SK-N-SH (cell line): ENCODE data around the gene PIEZO2.

Source experiments
- CHD2 ChIP-seq: fragments of 150-350 bp; IDR thresholded peaks from 2 replicates; pipeline ENCODE4 v1.6.1; 2018; ENCODE audit warnings: low read length; ENCODE audit not compliant: partially characterized antibody
- CTCF ChIP-seq: fragments of 200-600 bp; sonication (generic); IDR thresholded peaks from 2 replicates; pipeline ENCODE4 v1.6.1; 2017; ENCODE audit warnings: antibody characterized with exemption, mild to moderate bottlenecking, moderate library complexity
- EZH2phosphoT487 ChIP-seq: fragments of 200-600 bp; sonication (generic); IDR thresholded peaks from 2 replicates; pipeline ENCODE4 v1.6.1; 2017; ENCODE audit warnings: low read depth, mixed run types, mild to moderate bottlenecking, antibody characterized with exemption, moderate library complexity, borderline replicate concordance
- NFIC ChIP-seq: IDR thresholded peaks from 2 replicates; pipeline ENCODE4 v1.4.0; 2012; ENCODE audit warnings: borderline replicate concordance
- POLR2AphosphoS5 ChIP-seq: IDR thresholded peaks from 2 replicates; pipeline ENCODE4 v1.6.1; 2012; ENCODE audit warnings: low read depth, low read length
- REST ChIP-seq: IDR thresholded peaks from 2 replicates; pipeline ENCODE4 v1.6.1; 2012; ENCODE audit warnings: mild to moderate bottlenecking, low read depth, low read length, moderate library complexity
- TCF12 ChIP-seq: IDR thresholded peaks from 2 replicates; pipeline ENCODE4 v1.4.0; 2012
- TF ChIP-seq, protein P1 (sequence below): IDR thresholded peaks from 2 replicates; pipeline ENCODE4 v1.4.0; 2012; ENCODE audit warnings: low read depth

DNA sequence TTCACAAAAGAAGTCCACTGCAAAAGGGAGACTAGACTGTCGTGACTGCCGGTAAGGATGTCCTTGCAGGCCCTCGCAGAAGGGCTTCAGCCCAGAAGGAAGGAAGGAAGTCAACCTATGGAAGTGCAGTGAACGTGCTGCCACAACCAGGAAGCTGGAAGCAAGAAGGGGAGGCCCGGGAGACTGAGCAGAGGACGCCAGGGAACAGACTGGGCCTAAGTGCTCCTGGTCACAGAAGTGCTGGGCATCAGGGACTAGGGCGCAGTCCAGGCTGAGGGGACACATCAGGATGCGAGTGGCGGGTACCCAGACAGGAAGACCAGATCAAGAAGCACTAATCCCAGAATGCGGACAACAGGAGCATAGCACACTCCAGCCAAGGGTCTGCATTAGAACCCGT, 78.8 kb downstream of the PIEZO2 start:
- no peak for TF ChIP-seq CTCF
- no peak for TF ChIP-seq CHD2
- no peak for TF ChIP-seq NFIC
- no peak for TF ChIP-seq REST
- no peak for TF ChIP-seq POLR2AphosphoS5
- TF ChIP-seq TCF12 = no peak
- TF ChIP-seq, protein P1, sequence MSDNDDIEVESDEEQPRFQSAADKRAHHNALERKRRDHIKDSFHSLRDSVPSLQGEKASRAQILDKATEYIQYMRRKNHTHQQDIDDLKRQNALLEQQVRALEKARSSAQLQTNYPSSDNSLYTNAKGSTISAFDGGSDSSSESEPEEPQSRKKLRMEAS = no peak
- TF ChIP-seq EZH2phosphoT487 = no peak
